Vagina (tissue), 2 donors: Measurements from ENCODE around the gene PSAP.

Experiments
- CTCF ChIP-seq, 3 experiments: fragments of 450-650 bp in 2 of 3; fragments of 200-600 bp in 1 of 3; sonication (generic) in 1 of 3; IDR thresholded peaks; one replicate each; pipeline ENCODE4 v1.5.1; 2017 to 2019; ENCODE audit warnings: antibody characterized with exemption in 3 of 3, mild to moderate bottlenecking in 2 of 3, moderate library complexity in 2 of 3
- POLR2A ChIP-seq, 2 donors: fragments of 450-650 bp; IDR thresholded peaks; one replicate each; pipeline ENCODE4 v1.6.1; 2017; ENCODE audit warnings: antibody characterized with exemption in 2 of 2, mild to moderate bottlenecking in 2 of 2, moderate library complexity in 2 of 2
- POLR2AphosphoS5 ChIP-seq, 2 donors: sonication (generic); formaldehyde crosslinking; IDR thresholded peaks; one replicate each; pipeline ENCODE4 v1.9.0; 2017; ENCODE audit warnings: antibody characterized with exemption in 2 of 2, mild to moderate bottlenecking in 2 of 2, low read depth in 1 of 2; ENCODE audit not compliant: insufficient read depth in 1 of 2

GRCh38 chr10:71782221-71782916 is 68.7 kb downstream of the PSAP start:
- TF ChIP-seq CTCF (IDR thresholded peaks at IDR 0.05), result no peak
- no peak for TF ChIP-seq POLR2AphosphoS5 (IDR thresholded peaks at IDR 0.05; ENCODE audit: insufficient read depth in 1 of 2, low read depth in 1 of 2)
- TF ChIP-seq POLR2A (IDR thresholded peaks at IDR 0.05), result no peak
